PFSK-1 (cell line): ENCODE data around the gene BRSK2.

Experiments
- FOXP2 ChIP-seq: optimal IDR thresholded peaks from 2 replicates; pipeline ENCODE3; 2011; ENCODE audit warnings: borderline replicate concordance, control low read depth, inconsistent platforms; ENCODE audit not compliant: insufficient read depth; ENCODE audit errors: extremely low read length, extremely low read depth
- POLR2AphosphoS5 ChIP-seq: IDR thresholded peaks from 2 replicates; pipeline ENCODE4 v1.6.1; 2012; ENCODE audit warnings: low read depth, mild to moderate bottlenecking, control low read depth, low read length, moderate library complexity
- REST ChIP-seq, 2 experiments: IDR thresholded peaks; 2 replicates each; pipeline versions ENCODE4 v1.6.1 to v1.8.0; 2011 to 2012; ENCODE audit warnings: low read depth in 2 of 2, low read length in 2 of 2, control low read depth in 1 of 2, inconsistent platforms in 1 of 2, mild to moderate bottlenecking in 1 of 2, moderate library complexity in 1 of 2; ENCODE audit not compliant: insufficient read depth in 1 of 2
- SIN3A ChIP-seq: IDR thresholded peaks from 2 replicates; pipeline ENCODE4 v1.6.1; 2012; ENCODE audit warnings: mild to moderate bottlenecking, low read length, moderate library complexity, borderline replicate concordance; ENCODE audit not compliant: insufficient read depth
- TAF1 ChIP-seq: IDR thresholded peaks from 2 replicates; pipeline ENCODE4 v1.6.1; 2012; ENCODE audit warnings: low read length, control low read depth, borderline replicate concordance; ENCODE audit not compliant: insufficient read depth

BRSK2 gene

GRCh38 chr11:1438261-1438966, 48.7 kb downstream of the BRSK2 start:
- no peak for TF ChIP-seq SIN3A
- no peak for TF ChIP-seq FOXP2
- no peak for TF ChIP-seq TAF1
- no peak for TF ChIP-seq POLR2AphosphoS5
- no peak for TF ChIP-seq REST (IDR thresholded peaks at IDR 0.05; ENCODE audit: insufficient read depth in 1 of 2, low read depth in 2 of 2, low read length in 2 of 2)

- no peak for TF ChIP-seq SIN3A
Observed at GRCh38 chr11:1438967-1439330, 49.2 kb downstream of the BRSK2 start.

GRCh38 chr11:1439341-1439740, 49.6 kb downstream of the BRSK2 start:
- TF ChIP-seq POLR2AphosphoS5 (no peak), TAF1 (no peak), REST (IDR thresholded peaks at IDR 0.05; ENCODE audit: insufficient read depth in 1 of 2, low read depth in 2 of 2, low read length in 2 of 2) (no peak), FOXP2 (no peak)

- TF ChIP-seq POLR2AphosphoS5 (no peak), SIN3A (no peak), TAF1 (no peak), REST (IDR thresholded peaks at IDR 0.05; ENCODE audit: insufficient read depth in 1 of 2, low read depth in 2 of 2, low read length in 2 of 2) (no peak), FOXP2 (no peak)
Observed at GRCh38 chr11:1440066-1440465, 50.3 kb downstream of the BRSK2 start.

- TF ChIP-seq POLR2AphosphoS5 (no peak), FOXP2 (no peak), SIN3A (no peak), TAF1 (no peak), REST (IDR thresholded peaks at IDR 0.05; ENCODE audit: insufficient read depth in 1 of 2, low read depth in 2 of 2, low read length in 2 of 2) (no peak)
Observed at GRCh38 chr11:1440496-1440895, 50.8 kb downstream of the BRSK2 start.
